K562 (cell line): ENCODE results near the gene RPTOR. TPM values are rescaled to one million over a fixed set of nuclear protein-coding genes. Genes with fewer than 3 reads are reported as not detected.

ENCODE experiments used
- GTF2B ChIP-seq: IDR thresholded peaks from 2 replicates; pipeline ENCODE4 v1.6.1; 2011; ENCODE audit not compliant: insufficient read length; ENCODE audit errors: extremely low read depth
- ILK ChIP-seq: fragments of 450-650 bp; IDR thresholded peaks from 2 replicates; pipeline ENCODE4 v1.6.1; 2016; ENCODE audit warnings: missing genetic modification characterization, low read depth, mild to moderate bottlenecking, missing compliant biosample characterization, moderate library complexity, borderline replicate concordance
- VEZF1 ChIP-seq: fragments of 200-800 bp; sonication (Bioruptor generic); IDR thresholded peaks from 2 replicates; pipeline ENCODE4 v1.6.1; 2017; ENCODE audit warnings: missing genetic modification characterization, missing compliant biosample characterization
- XRCC4 ChIP-seq: IDR thresholded peaks from one replicate; pipeline ENCODE4 v1.6.1; 2011; ENCODE audit not compliant: insufficient read depth, insufficient read length; ENCODE audit errors: extremely low read depth
- YY1 ChIP-seq, 3 experiments: IDR thresholded peaks; 2 replicates each; pipeline ENCODE4 v1.6.1; 2011; ENCODE audit warnings: low read length in 2 of 3, mild to moderate bottlenecking in 2 of 3, moderate library complexity in 2 of 3, borderline replicate concordance in 1 of 3, control low read depth in 1 of 3, low read depth in 1 of 3; ENCODE audit not compliant: insufficient read depth in 3 of 3, insufficient replicate concordance in 2 of 3, control insufficient read depth in 1 of 3, insufficient read length in 1 of 3; ENCODE audit errors: extremely low read depth in 1 of 3
- ZBTB43 ChIP-seq: sonication (generic); formaldehyde crosslinking; IDR thresholded peaks from 2 replicates; pipeline ENCODE4 v1.8.0; 2023; ENCODE audit warnings: mild to moderate bottlenecking, missing genetic modification reagents
- ZNF511 ChIP-seq: sonication (generic); formaldehyde crosslinking; IDR thresholded peaks from 2 replicates; pipeline ENCODE4 v1.8.0; 2022; ENCODE audit warnings: mild to moderate bottlenecking, missing genetic modification reagents
- ZNF785 ChIP-seq: fragments of 250-450 bp; sonication (Bioruptor Pico); IDR thresholded peaks from 2 replicates; pipeline ENCODE4 v1.4.0; 2020; ENCODE audit warnings: mild to moderate bottlenecking
- polyA plus RNA-seq, 8 experiments: library from polyadenylated mRNA; depleted of rRNA in 4 of 8; stranded (reverse) in 5 of 8; unstranded in 3 of 8; fragments of >200 nt; fragmentation: Nextera tagmentation in 2 of 8; fragmentation: Illumina TruSeq in 1 of 8; extraction: Ambion mirVana in 2 of 8; extraction: Trizol in 1 of 8; gene quantifications; 2 replicates each; pipeline versions ENCODE4 v1.2.1 to v1.2.3, GENCODE V29; 2011 to 2014; ENCODE audit warnings: inconsistent platforms in 1 of 8, missing spikeins in 1 of 8
- total RNA-seq, 7 experiments: library from RNA; depleted of rRNA in 6 of 7; stranded (reverse); fragments of >200 nt in 6 of 7; fragmentation: Illumina TruSeq in 2 of 7; extraction: Trizol in 2 of 7; gene quantifications; 2 replicates each; pipeline versions ENCODE4 v1.2.1 to v1.2.3, GENCODE V29; 2011 to 2021; ENCODE audit warnings: low replicate concordance in 1 of 7

RPTOR gene
- total and polyA plus RNA-seq, 9 of the 15 experiments (the other 6 are each of a cell fraction or from before 2014, with no cell fraction given), result 0.24 to 54.1 (median 10.2) TPM

GRCh38 chr17:80659651-80660050 lies 115.0 kb downstream of the RPTOR start (continued):
- TF ChIP-seq GTF2B (no peak), VEZF1 (CRISPR knock-in tag) (no peak), ZNF785 (no peak), ZNF511 (CRISPR knock-in tag) (no peak), ZBTB43 (CRISPR knock-in tag) (no peak), ILK (tag) (no peak), YY1 (IDR thresholded peaks at IDR 0.05; ENCODE audit: borderline replicate concordance in 1 of 3, control insufficient read depth in 1 of 3, extremely low read depth in 1 of 3, insufficient read depth in 3 of 3, insufficient read length in 1 of 3, insufficient replicate concordance in 2 of 3, low read depth in 1 of 3, low read length in 2 of 3) (no peak), XRCC4 (no peak)
- TF ChIP-seq, all 486 proteins: peak for 0
